SJCRH30 (cell line): ENCODE results near the gene TMTC4. TPM values are rescaled to one million over a fixed set of nuclear protein-coding genes. Genes with fewer than 3 reads are reported as not detected.

Source experiments
- DNase-seq, 2 experiments: peaks; one replicate each; pipeline ENCODE4 v3.0.0-alpha.2; 2015 to 2020
- H3K27ac ChIP-seq: fragments of 250-450 bp; sonication (Bioruptor Pico); 2 replicates; pipeline ENCODE4 v1.5.1; 2020; ENCODE audit warnings: mild to moderate bottlenecking, moderate library complexity
- H3K27me3 ChIP-seq: fragments of 250-450 bp; sonication (Bioruptor Pico); 2 replicates; pipeline ENCODE4 v1.5.1; 2020; ENCODE audit warnings: mild to moderate bottlenecking, moderate library complexity
- H3K36me3 ChIP-seq: fragments of 250-450 bp; sonication (Bioruptor Pico); 2 replicates; pipeline ENCODE4 v1.5.1; 2020; ENCODE audit warnings: mild to moderate bottlenecking, moderate library complexity
- H3K4me1 ChIP-seq: fragments of 250-450 bp; sonication (Bioruptor Pico); 2 replicates; pipeline ENCODE4 v1.5.1; 2020; ENCODE audit warnings: mild to moderate bottlenecking, moderate library complexity
- H3K4me3 ChIP-seq: fragments of 250-450 bp; sonication (Bioruptor Pico); 2 replicates; pipeline ENCODE4 v1.5.1; 2020; ENCODE audit warnings: mild to moderate bottlenecking, moderate library complexity
- H3K9me3 ChIP-seq: fragments of 250-450 bp; sonication (Bioruptor Pico); replicated peaks from 2 replicates; pipeline ENCODE4 v1.5.1; 2020; ENCODE audit warnings: mild to moderate bottlenecking, moderate library complexity
- total RNA-seq: library from RNA; depleted of rRNA; stranded (reverse); fragments of >200 nt; shearing (Covaris generic); gene quantifications from 2 replicates; pipeline ENCODE4 v1.2.3, GENCODE V29; 2014; rRNA removed

The TMTC4 gene
- total RNA-seq, 1 experiment from 2014 or later: 25.0 TPM

DNA sequence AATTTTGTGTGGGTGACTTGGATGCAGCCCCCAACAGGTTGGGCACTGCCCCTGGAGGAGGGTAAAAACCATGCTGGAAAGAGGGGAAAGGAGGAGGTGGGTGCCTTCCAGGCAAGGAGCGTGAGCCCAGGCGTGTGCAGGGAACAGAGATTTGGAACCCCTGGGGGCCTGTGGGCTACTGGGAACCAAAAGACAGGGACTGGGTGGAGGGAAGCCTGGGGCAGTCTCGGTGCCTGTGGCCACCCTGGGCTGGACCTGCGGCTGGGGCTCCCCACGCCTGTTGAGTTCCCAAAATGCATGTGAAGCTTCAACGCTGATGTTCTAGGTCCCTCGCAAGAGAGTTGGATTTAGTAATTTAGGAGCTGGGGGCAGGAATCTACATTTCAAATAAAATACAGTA lies 110.8 kb downstream of the TMTC4 start:
- no peaks in the 10 kb centered on the region for H3K36me3 ChIP-seq
- no peaks in the 10 kb centered on the region for H3K4me1 ChIP-seq
- H3K27ac ChIP-seq: no peak overlapping the region
- no peak for DNase-seq
- H3K9me3 ChIP-seq: no peaks in the 10 kb centered on the region
- no peak overlapping the region for H3K4me3 ChIP-seq
- H3K27me3 ChIP-seq: no peaks in the 10 kb centered on the region

- Histone ChIP-seq H3K36me3 (no peaks in the 10 kb centered on the region), H3K27me3 (no peaks in the 10 kb centered on the region)
- DNase-seq: no peak
These were observed 112.9 kb downstream of the TMTC4 start for GRCh38 chr13:100561599-100562204.

DNA sequence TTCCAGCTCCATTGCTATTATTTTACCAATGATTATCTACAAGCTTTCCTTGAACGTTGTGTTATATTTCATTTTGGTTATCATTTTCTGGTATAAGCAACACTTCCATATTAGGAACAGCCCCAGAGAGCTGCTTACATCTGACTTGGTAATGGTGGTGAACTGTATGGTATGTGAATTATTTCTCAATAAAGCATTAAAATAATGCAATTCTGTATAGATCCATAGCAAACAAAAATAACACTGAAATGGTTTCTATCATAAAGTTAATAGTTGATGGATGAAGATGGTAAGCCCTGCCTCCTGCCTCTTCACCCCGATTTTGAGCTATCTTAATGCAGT lies 113.5 kb downstream of the TMTC4 start:
- Histone ChIP-seq H3K27ac (no peak overlapping the region), H3K36me3 (no peaks in the 10 kb centered on the region), H3K9me3 (no peaks in the 10 kb centered on the region), H3K4me1 (no peaks in the 10 kb centered on the region), H3K4me3 (no peak overlapping the region), H3K27me3 (no peaks in the 10 kb centered on the region)
- no peak for DNase-seq

More at GRCh38 chr13:100561599-100562204, 112.9 kb downstream of the TMTC4 start:
- Histone ChIP-seq H3K4me1 (no peaks in the 10 kb centered on the region), H3K4me3 (no peak overlapping the region), H3K27ac (no peak overlapping the region), H3K9me3 (no peaks in the 10 kb centered on the region)

GRCh38 chr13:100560498-100561157 lies 114.0 kb downstream of the TMTC4 start:
- DNase-seq: no peak
- Histone ChIP-seq H3K27me3 (no peaks in the 10 kb centered on the region), H3K27ac (no peak overlapping the region), H3K9me3 (no peaks in the 10 kb centered on the region), H3K4me3 (no peak overlapping the region), H3K4me1 (no peaks in the 10 kb centered on the region), H3K36me3 (no peaks in the 10 kb centered on the region)

DNA sequence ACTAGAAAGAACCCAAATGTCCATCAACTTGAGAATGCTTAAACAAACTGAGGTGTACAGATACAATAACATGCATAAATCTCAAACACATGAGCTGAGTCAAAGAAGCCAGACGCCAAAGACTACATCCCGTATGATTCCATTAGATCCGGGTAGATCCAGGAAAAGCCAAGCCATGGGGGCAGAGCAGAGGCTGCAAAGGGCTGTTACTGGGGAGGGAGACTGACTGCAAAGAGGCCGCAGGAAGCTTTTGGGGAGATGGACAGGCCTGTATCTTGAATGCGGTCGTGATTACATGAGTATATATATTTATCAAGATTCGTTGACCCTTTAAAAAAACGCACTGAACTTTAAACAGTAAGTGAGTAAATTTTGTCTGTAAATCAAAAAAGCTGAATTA lies 114.7 kb downstream of the TMTC4 start:
- H3K27ac ChIP-seq: no peak overlapping the region
- no peaks in the 10 kb centered on the region for H3K27me3 ChIP-seq
- H3K9me3 ChIP-seq: no peaks in the 10 kb centered on the region
- no peak for DNase-seq
- no peaks in the 10 kb centered on the region for H3K36me3 ChIP-seq
- no peaks in the 10 kb centered on the region for H3K4me1 ChIP-seq
- H3K4me3 ChIP-seq: no peak overlapping the region

Other genes starting within 250 kb of the TMTC4 start
- 0.97 and 1.2 TPM in 2 replicates for gene GGACT, start 86.0 kb downstream of the TMTC4 start, total RNA-seq